HepG2 (cell line): ENCODE measurements around the gene ATF1. TPM values are rescaled to one million over a fixed set of nuclear protein-coding genes. Genes with fewer than 3 reads are reported as not detected.

ENCODE experiments used
- GLI4 ChIP-seq: sonication (generic); formaldehyde crosslinking; IDR thresholded peaks from 2 replicates; pipeline ENCODE4 v1.5.1; 2020; ENCODE audit warnings: missing genetic modification reagents, mild to moderate bottlenecking, moderate library complexity, borderline replicate concordance
- HMG20A ChIP-seq: IDR thresholded peaks from 2 replicates; pipeline ENCODE4 v1.6.1; 2016; ENCODE audit warnings: borderline replicate concordance
- ISL2 ChIP-seq: sonication (generic); formaldehyde crosslinking; IDR thresholded peaks from 2 replicates; pipeline ENCODE4 v1.5.0; 2020; ENCODE audit warnings: missing genetic modification reagents
- MED13 ChIP-seq: sonication (generic); formaldehyde crosslinking; IDR thresholded peaks from 2 replicates; pipeline ENCODE4 v1.5.0; 2020; ENCODE audit warnings: missing genetic modification reagents
- SP5 ChIP-seq: IDR thresholded peaks from 2 replicates; pipeline ENCODE4 v1.6.1; 2016; ENCODE audit warnings: low read depth, borderline replicate concordance
- SUZ12 ChIP-seq: fragments of 150-350 bp; IDR thresholded peaks from 2 replicates; pipeline ENCODE4 v1.6.1; 2014; ENCODE audit warnings: low read depth, low read length
- TARDBP ChIP-seq: sonication (generic); formaldehyde crosslinking; IDR thresholded peaks from 2 replicates; pipeline ENCODE4 v1.8.0; 2022; ENCODE audit warnings: mild to moderate bottlenecking, missing genetic modification reagents
- XRCC5 ChIP-seq: fragments of 200-400 bp; formaldehyde crosslinking; optimal IDR thresholded peaks from 2 replicates; pipeline ENCODE3; 2017; ENCODE audit warnings: mild to moderate bottlenecking, low read length
- YY1 ChIP-seq: IDR thresholded peaks from 2 replicates; pipeline ENCODE4 v1.6.1; 2011; ENCODE audit warnings: low read length, low read depth, moderate library complexity, mild to moderate bottlenecking; ENCODE audit not compliant: insufficient read depth, insufficient replicate concordance
- ZBTB20 ChIP-seq: sonication (generic); formaldehyde crosslinking; IDR thresholded peaks from 2 replicates; pipeline ENCODE4 v1.8.1; 2023; ENCODE audit warnings: missing genetic modification reagents, low read depth, mild to moderate bottlenecking, borderline replicate concordance
- ZC3H13 ChIP-seq: sonication (generic); formaldehyde crosslinking; IDR thresholded peaks from 2 replicates; pipeline ENCODE4 v1.8.1; 2023; ENCODE audit warnings: mild to moderate bottlenecking, missing genetic modification reagents, moderate library complexity
- ZNF124 ChIP-seq: sonication (generic); formaldehyde crosslinking; IDR thresholded peaks from 2 replicates; pipeline ENCODE4 v1.4.0; 2020; ENCODE audit warnings: missing genetic modification reagents
- ZNF263 ChIP-seq: sonication (generic); formaldehyde crosslinking; IDR thresholded peaks from 2 replicates; pipeline ENCODE4 v1.4.0; 2020; ENCODE audit warnings: missing genetic modification reagents
- ZNF292 ChIP-seq: sonication (generic); formaldehyde crosslinking; IDR thresholded peaks from 2 replicates; pipeline ENCODE4 v1.8.1; 2022; ENCODE audit warnings: mild to moderate bottlenecking, low read depth, missing genetic modification reagents, borderline replicate concordance
- ZNF572 ChIP-seq: sonication (generic); formaldehyde crosslinking; IDR thresholded peaks from 2 replicates; pipeline ENCODE4 v1.5.1; 2020; ENCODE audit warnings: mild to moderate bottlenecking, missing genetic modification reagents
- ZNF713 ChIP-seq: sonication (generic); formaldehyde crosslinking; IDR thresholded peaks from 2 replicates; pipeline ENCODE4 v1.4.0; 2020; ENCODE audit warnings: mild to moderate bottlenecking, missing genetic modification reagents
- ZNF749 ChIP-seq: sonication (generic); formaldehyde crosslinking; IDR thresholded peaks from 2 replicates; pipeline ENCODE4 v1.8.0; 2022; ENCODE audit warnings: mild to moderate bottlenecking, missing genetic modification reagents, moderate library complexity, borderline replicate concordance
- ZNF841 ChIP-seq: sonication (generic); formaldehyde crosslinking; IDR thresholded peaks from 2 replicates; pipeline ENCODE4 v1.8.1; 2023; ENCODE audit warnings: missing genetic modification reagents, borderline replicate concordance
- polyA plus RNA-seq, 8 experiments: library from polyadenylated mRNA; depleted of rRNA in 3 of 8; stranded (reverse) in 7 of 8; unstranded in 1 of 8; fragments of >200 nt; fragmentation: Illumina TruSeq in 4 of 8; extraction: Trizol in 4 of 8; gene quantifications; 2 replicates each; pipeline versions ENCODE4 v1.2.1 to v1.2.3, GENCODE V29; 2011 to 2016; ENCODE audit warnings: low read depth in 4 of 8, missing spikeins in 1 of 8, mixed read lengths in 1 of 8; ENCODE audit not compliant: insufficient read depth in 1 of 8
- total RNA-seq, 5 experiments: library from RNA; depleted of rRNA; stranded (reverse); fragments of >200 nt; fragmentation: Illumina TruSeq; extraction: Trizol; gene quantifications; 2 replicates each; pipeline ENCODE4 v1.2.3, GENCODE V29; 2016; ENCODE audit warnings: low read depth in 1 of 5
- TF ChIP-seq, protein P1 (sequence below): sonication (generic); formaldehyde crosslinking; IDR thresholded peaks from one replicate; pipeline ENCODE4 v1.5.1; 2020; ENCODE audit warnings: mild to moderate bottlenecking, missing genetic modification reagents; ENCODE audit errors: not compliant biosample characterization
- TF ChIP-seq, protein P2 (sequence below): sonication (generic); formaldehyde crosslinking; IDR thresholded peaks from 2 replicates; pipeline ENCODE4 v1.4.0; 2020; ENCODE audit warnings: missing genetic modification reagents

Gene ATF1
- total and polyA plus RNA-seq, 2 of the 13 experiments (the other 11 are each of a cell fraction or from before 2014, with no cell fraction given): 29.3 to 52.0 TPM

DNA sequence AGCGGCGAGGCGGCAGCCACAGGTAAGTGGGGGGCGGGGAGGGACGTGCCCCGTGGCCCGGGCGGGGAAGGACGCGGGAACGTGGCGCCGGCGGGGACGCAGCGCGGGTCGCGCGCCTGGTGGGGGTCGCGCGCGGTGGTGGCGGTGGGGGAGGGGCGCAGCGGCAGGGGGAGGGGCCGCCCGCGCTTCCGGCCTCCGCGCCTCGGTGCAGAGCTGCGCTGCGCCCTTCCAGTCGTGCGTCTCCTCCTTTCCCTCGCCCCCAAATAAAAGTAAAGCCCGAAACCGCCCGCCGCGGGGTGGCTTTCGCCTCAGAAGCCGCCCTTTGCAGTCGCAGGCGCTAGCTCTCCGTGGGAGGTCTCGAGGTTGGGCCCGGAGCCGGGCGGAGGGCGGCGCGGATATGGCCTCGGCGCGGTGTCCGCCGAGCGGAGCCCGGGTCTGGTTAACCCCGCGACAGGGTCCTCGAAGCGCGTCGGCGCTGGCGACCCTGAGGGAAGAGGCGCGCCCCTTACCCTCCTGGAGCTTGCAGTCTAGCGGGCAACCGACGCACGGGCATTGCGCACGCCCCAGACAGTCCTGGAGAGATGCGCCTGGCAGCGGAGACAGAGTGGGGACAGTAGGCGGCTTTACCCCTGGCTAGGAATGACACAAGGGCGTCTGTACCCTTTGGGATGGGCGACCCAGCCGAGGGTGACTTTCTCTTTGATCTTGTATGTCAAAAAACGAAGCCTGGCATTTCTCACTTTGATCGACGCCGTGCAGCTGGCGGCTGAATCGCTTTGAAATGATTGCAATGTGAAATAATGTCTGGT lies 589 bp downstream of the ATF1 start (continued):
- TF ChIP-seq ZNF124 (no peak), ZNF841 (CRISPR knock-in tag) (no peak), ZNF263 (peak; percentile 45; the same call in 1 of the 2 replicates), HMG20A (CRISPR knock-in tag) (no peak), ZNF749 (CRISPR knock-in tag) (no peak), ZNF572 (CRISPR knock-in tag) (no peak), ISL2 (CRISPR knock-in tag) (peak; percentile 47; the same call in 1 of the 2 replicates), MED13 (CRISPR knock-in tag) (0 out of 2 replicates have a peak, but pooled peaks have one; percentile 40), GLI4 (no peak), SP5 (no peak), YY1 (peak; percentile 34), XRCC5 (no peak), SUZ12 (no peak), ZNF713 (no peak), ZC3H13 (no peak), TARDBP (CRISPR knock-in tag) (peak; percentile 66; the same call in 1 of the 2 replicates), ZBTB20 (CRISPR knock-in tag) (peak; percentile 17; the same call in 1 of the 2 replicates), ZNF292 (CRISPR knock-in tag) (no peak)
- TF ChIP-seq, protein P1, sequence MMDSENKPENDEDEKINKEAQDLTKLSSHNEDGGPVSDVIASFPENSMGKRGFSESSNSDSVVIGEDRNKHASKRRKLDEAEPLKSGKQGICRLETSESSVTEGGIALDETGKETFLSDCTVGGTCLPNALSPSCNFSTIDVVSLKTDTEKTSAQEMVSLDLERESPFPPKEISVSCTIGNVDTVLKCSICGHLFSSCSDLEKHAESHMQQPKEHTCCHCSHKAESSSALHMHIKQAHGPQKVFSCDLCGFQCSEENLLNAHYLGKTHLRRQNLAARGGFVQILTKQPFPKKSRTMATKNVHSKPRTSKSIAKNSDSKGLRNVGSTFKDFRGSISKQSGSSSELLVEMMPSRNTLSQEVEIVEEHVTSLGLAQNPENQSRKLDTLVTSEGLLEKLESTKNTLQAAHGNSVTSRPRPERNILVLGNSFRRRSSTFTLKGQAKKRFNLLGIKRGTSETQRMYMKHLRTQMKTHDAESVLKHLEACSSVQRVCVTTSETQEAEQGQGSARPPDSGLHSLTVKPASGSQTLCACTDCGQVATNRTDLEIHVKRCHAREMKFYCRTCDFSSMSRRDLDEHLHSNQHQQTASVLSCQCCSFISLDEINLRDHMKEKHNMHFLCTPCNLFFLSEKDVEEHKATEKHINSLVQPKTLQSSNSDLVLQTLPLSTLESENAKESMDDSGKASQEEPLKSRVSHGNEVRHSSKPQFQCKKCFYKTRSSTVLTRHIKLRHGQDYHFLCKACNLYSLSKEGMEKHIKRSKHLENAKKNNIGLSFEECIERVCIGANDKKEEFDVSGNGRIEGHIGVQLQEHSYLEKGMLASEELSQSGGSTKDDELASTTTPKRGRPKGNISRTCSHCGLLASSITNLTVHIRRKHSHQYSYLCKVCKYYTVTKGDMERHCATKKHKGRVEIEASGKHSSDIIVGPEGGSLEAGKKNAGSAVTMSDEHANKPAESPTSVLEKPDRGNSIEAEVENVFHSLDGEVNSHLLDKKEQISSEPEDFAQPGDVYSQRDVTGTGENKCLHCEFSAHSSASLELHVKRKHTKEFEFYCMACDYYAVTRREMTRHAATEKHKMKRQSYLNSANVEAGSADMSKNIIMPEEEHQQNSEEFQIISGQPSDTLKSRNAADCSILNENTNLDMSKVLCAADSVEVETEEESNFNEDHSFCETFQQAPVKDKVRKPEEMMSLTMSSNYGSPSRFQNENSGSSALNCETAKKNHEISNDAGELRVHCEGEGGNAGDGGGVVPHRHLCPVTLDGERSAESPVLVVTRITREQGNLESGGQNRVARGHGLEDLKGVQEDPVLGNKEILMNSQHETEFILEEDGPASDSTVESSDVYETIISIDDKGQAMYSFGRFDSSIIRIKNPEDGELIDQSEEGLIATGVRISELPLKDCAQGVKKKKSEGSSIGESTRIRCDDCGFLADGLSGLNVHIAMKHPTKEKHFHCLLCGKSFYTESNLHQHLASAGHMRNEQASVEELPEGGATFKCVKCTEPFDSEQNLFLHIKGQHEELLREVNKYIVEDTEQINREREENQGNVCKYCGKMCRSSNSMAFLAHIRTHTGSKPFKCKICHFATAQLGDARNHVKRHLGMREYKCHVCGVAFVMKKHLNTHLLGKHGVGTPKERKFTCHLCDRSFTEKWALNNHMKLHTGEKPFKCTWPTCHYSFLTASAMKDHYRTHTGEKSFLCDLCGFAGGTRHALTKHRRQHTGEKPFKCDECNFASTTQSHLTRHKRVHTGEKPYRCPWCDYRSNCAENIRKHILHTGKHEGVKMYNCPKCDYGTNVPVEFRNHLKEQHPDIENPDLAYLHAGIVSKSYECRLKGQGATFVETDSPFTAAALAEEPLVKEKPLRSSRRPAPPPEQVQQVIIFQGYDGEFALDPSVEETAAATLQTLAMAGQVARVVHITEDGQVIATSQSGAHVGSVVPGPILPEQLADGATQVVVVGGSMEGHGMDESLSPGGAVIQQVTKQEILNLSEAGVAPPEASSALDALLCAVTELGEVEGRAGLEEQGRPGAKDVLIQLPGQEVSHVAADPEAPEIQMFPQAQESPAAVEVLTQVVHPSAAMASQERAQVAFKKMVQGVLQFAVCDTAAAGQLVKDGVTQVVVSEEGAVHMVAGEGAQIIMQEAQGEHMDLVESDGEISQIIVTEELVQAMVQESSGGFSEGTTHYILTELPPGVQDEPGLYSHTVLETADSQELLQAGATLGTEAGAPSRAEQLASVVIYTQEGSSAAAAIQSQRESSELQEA: peak; percentile 27
- TF ChIP-seq, protein P2, sequence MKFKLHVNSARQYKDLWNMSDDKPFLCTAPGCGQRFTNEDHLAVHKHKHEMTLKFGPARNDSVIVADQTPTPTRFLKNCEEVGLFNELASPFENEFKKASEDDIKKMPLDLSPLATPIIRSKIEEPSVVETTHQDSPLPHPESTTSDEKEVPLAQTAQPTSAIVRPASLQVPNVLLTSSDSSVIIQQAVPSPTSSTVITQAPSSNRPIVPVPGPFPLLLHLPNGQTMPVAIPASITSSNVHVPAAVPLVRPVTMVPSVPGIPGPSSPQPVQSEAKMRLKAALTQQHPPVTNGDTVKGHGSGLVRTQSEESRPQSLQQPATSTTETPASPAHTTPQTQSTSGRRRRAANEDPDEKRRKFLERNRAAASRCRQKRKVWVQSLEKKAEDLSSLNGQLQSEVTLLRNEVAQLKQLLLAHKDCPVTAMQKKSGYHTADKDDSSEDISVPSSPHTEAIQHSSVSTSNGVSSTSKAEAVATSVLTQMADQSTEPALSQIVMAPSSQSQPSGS (CRISPR knock-in tag): 0 out of 2 replicates have a peak, but pooled peaks have one; percentile 22
